IMR-90 (cell line): ENCODE measurements around the gene IBA57. TPM values are rescaled to one million over a fixed set of nuclear protein-coding genes. Genes with fewer than 3 reads are reported as not detected.
"Not testable (repeated sequence)": the region's sequence is repeated elsewhere in the genome, so short reads cannot be mapped to it uniquely, and the experiment has no call there.

Experiments used
- ATAC-seq: fragments of 200-7000 bp; cut with Tn5 transposase; 2 replicates; pipeline ENCODE4 v1.9.1; 2020; ENCODE audit warnings: low read depth, mild to moderate bottlenecking, moderate library complexity
- BruUV-seq: library from RNA; stranded (reverse); fragments of 400-500 nt; replicated peaks from 2 replicates; lab custom pipeline; 2021; lab: Mats Ljungman, UMichigan
- CTCF ChIA-PET: fragments of 300-600 bp; formaldehyde crosslinking; extraction: SDS; loops from one replicate; lab custom pipeline; 2021; ENCODE audit warnings: antibody characterized with exemption; lab: Yijun Ruan, JAX
- POLR2A ChIA-PET: fragments of 300-600 bp; sonication (Branson Sonifier 250); formaldehyde crosslinking; loops from one replicate; lab custom pipeline; 2022; ENCODE audit warnings: antibody characterized with exemption; ENCODE audit not compliant: unreplicated experiment; lab: Charles Lee
- DNase-seq: peaks from one replicate; pipeline ENCODE4 v3.0.0; 2013
- H2AFZ ChIP-seq: replicated peaks from 2 replicates; pipeline ENCODE3; 2013; ENCODE audit warnings: low read length, mild to moderate bottlenecking; ENCODE audit not compliant: poor library complexity
- H2AK5ac ChIP-seq: 2 replicates; pipeline ENCODE4 v1.6.1; 2013; ENCODE audit warnings: low read depth, low read length, inconsistent platforms
- H2AK9ac ChIP-seq: replicated peaks from 2 replicates; pipeline ENCODE3; 2013; ENCODE audit warnings: mild to moderate bottlenecking, low read depth, low read length, moderate library complexity; ENCODE audit not compliant: poor library complexity
- H2BK120ac ChIP-seq: 2 replicates; pipeline ENCODE4 v1.6.1; 2013; ENCODE audit warnings: low read depth, low read length, inconsistent platforms
- H2BK15ac ChIP-seq: 3 replicates; pipeline ENCODE4 v1.6.1; 2013; ENCODE audit warnings: low read depth, low read length, inconsistent platforms
- H2BK20ac ChIP-seq: 2 replicates; pipeline ENCODE4 v1.6.1; 2013; ENCODE audit warnings: low read depth, mild to moderate bottlenecking, inconsistent platforms, low read length, moderate library complexity
- H2BK5ac ChIP-seq: 2 replicates; pipeline ENCODE4 v1.6.1; 2013; ENCODE audit warnings: mild to moderate bottlenecking, low read depth, low read length, inconsistent platforms; ENCODE audit not compliant: poor library complexity, severe bottlenecking
- H3K14ac ChIP-seq: replicated peaks from 2 replicates; pipeline ENCODE4 v1.6.1; 2013; ENCODE audit warnings: low read depth, low read length, inconsistent platforms
- H3K18ac ChIP-seq: 2 replicates; pipeline ENCODE4 v1.6.1; 2013; ENCODE audit warnings: low read depth, low read length, control low read depth
- H3K23ac ChIP-seq: 2 replicates; pipeline ENCODE4 v1.6.1; 2013; ENCODE audit warnings: low read depth, low read length, inconsistent platforms
- H3K27ac ChIP-seq: 2 replicates; pipeline ENCODE4 v1.5.1; 2013; ENCODE audit warnings: mild to moderate bottlenecking, control low read depth, low read length; ENCODE audit not compliant: insufficient read depth
- H3K27me3 ChIP-seq: 2 replicates; pipeline ENCODE4 v1.6.1; 2013; ENCODE audit warnings: low read length; ENCODE audit not compliant: control insufficient read depth, insufficient read depth
- H3K36me3 ChIP-seq: 2 replicates; pipeline ENCODE4 v1.6.1; 2013; ENCODE audit warnings: low read length, mixed read lengths; ENCODE audit not compliant: control insufficient read depth, insufficient read depth
- H3K4ac ChIP-seq: 2 replicates; pipeline ENCODE4 v1.6.1; 2013; ENCODE audit warnings: low read depth, low read length, inconsistent platforms
- H3K4me1 ChIP-seq: 2 replicates; pipeline ENCODE4 v1.6.1; 2013; ENCODE audit warnings: low read length, mixed read lengths; ENCODE audit not compliant: control insufficient read depth, insufficient read depth
- H3K4me2 ChIP-seq: 2 replicates; pipeline ENCODE4 v1.6.1; 2013; ENCODE audit warnings: low read depth, mild to moderate bottlenecking, control low read depth, low read length, moderate library complexity
- H3K4me3 ChIP-seq: 2 replicates; pipeline ENCODE4 v1.5.1; 2013; ENCODE audit warnings: low read depth, mild to moderate bottlenecking, control low read depth, low read length, moderate library complexity; ENCODE audit not compliant: insufficient read depth
- H3K56ac ChIP-seq: 2 replicates; pipeline ENCODE4 v1.6.1; 2013; ENCODE audit warnings: low read length, inconsistent platforms; ENCODE audit not compliant: insufficient read depth; ENCODE audit errors: extremely low read depth
- H3K79me1 ChIP-seq, 2 experiments: 2 replicates each; pipeline ENCODE4 v1.6.1; 2013; ENCODE audit warnings: low read length in 2 of 2, inconsistent platforms in 1 of 2, low read depth in 1 of 2
- H3K9ac ChIP-seq: 2 replicates; pipeline ENCODE4 v1.6.1; 2013; ENCODE audit warnings: low read depth, low read length, control low read depth
- H3K9me1 ChIP-seq: 2 replicates; pipeline ENCODE4 v1.6.1; 2013; ENCODE audit warnings: low read length, inconsistent platforms; ENCODE audit not compliant: insufficient read depth
- H3K9me3 ChIP-seq: 2 replicates; pipeline ENCODE4 v1.6.1; 2013; ENCODE audit warnings: low read length; ENCODE audit not compliant: control insufficient read depth, insufficient read depth
- H4K20me1 ChIP-seq: 2 replicates; pipeline ENCODE4 v1.6.1; 2013; ENCODE audit warnings: low read length, inconsistent platforms; ENCODE audit not compliant: insufficient read depth
- H4K5ac ChIP-seq: 2 replicates; pipeline ENCODE4 v1.6.1; 2013; ENCODE audit warnings: mild to moderate bottlenecking, low read depth, low read length, control low read depth
- H4K8ac ChIP-seq, 2 experiments: 2 replicates each; pipeline ENCODE4 v1.6.1; 2013; ENCODE audit warnings: low read depth in 2 of 2, low read length in 2 of 2, control low read depth in 1 of 2, inconsistent platforms in 1 of 2
- H4K91ac ChIP-seq: 2 replicates; pipeline ENCODE4 v1.6.1; 2013; ENCODE audit warnings: low read depth, low read length, inconsistent platforms; ENCODE audit not compliant: insufficient read depth
- RCOR1 ChIP-seq: IDR thresholded peaks from 2 replicates; pipeline ENCODE4 v1.6.1; 2012; ENCODE audit warnings: mild to moderate bottlenecking, low read length, improper control_type of control experiment; ENCODE audit not compliant: insufficient replicate concordance
- WGBS, 2 experiments: methylation state at CpG; one replicate each; pipeline versions ENCODE4 v1.1.5 to v1.1.7; 2013; ENCODE audit warnings: missing lambda C conversion rate in 2 of 2; ENCODE audit not compliant: insufficient read length in 1 of 2; ENCODE audit errors: extremely low coverage in 2 of 2; 5-methylcytosine and 5-hydroxymethylcytosine counted together
- dilution Hi-C: fragments of 300-500 bp; cut with HindIII; formaldehyde crosslinking; loops from one replicate; pipeline ENCODE4 v1.14.3; 2018; ENCODE audit warnings: low sequenced_read_pairs; ENCODE audit not compliant: unreplicated experiment
- in situ Hi-C: fragments of 300-500 bp; cut with MboI; formaldehyde crosslinking; loops from 3 replicates; pipeline ENCODE4 v1.14.3; 2019; ENCODE audit warnings: low sequenced_read_pairs, inconsistent platforms, mixed read lengths
- intact Hi-C: fragments of 100-400 bp; cut with micrococcal nuclease; formaldehyde crosslinking; loops from 2 replicates; pipeline ENCODE4 v1.10.0; 2022
- polyA plus RNA-seq, 3 experiments: library from polyadenylated mRNA; depleted of rRNA; stranded (reverse); fragments of >200 nt; gene quantifications; 2 replicates each; pipeline ENCODE4 v1.2.3, GENCODE V29; 2012; ENCODE audit warnings: low replicate concordance in 1 of 3
- total RNA-seq: library from RNA; depleted of rRNA; stranded (reverse); fragments of >200 nt; gene quantifications from 2 replicates; pipeline ENCODE4 v1.2.3, GENCODE V29; 2012

IBA57 gene
- total and polyA plus RNA-seq, 2 of the 4 experiments (the other 2 are of a cell fraction), result 2.0 to 2.6 TPM

DNA sequence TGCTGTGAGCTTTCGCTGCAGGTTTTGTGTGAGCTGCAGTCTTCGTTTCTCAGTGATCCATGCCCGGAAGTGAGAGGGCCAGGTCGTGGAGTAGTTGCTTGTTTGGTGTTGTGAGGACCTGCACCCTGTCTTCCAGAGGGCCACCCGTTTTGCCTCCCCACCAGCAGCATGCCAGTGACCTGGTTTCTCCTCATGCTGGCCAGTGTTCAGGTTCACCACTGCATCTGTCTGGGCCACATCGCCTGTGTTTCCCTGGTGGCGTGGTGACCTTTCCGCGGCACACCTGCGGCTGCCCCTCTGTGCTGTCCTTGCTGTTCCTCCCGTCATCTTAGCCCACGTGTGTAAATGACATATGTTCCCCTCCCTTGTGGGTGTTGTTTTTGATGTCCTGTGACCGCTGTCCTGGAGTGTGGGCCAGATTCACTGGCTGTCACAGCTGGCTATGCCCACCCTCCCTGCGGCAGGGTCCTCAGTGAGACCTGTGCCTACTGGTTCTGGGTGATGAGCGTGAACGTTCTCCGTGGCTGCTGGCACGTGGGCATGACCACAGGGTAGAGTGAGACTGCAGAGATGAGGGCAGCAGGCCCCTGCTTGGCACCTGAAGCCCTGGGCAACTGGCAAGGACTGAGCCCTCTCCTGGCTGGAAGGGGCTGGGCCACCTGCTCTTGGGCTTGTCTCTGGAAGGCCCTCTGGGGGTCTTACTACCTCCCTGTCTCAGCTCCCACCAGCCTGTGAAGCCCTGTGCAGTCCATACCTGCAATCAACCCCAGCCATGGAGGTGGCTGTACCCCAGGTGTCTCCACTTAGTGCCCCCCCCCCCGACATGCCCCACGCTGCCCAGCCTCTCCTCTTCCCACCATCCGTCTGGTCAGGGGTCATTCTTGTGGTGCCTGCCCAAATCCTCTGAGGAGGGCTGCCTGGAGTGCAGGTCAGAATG, 7.3 kb downstream of the IBA57 start (continued):
- no peak for TF ChIP-seq RCOR1

DNA sequence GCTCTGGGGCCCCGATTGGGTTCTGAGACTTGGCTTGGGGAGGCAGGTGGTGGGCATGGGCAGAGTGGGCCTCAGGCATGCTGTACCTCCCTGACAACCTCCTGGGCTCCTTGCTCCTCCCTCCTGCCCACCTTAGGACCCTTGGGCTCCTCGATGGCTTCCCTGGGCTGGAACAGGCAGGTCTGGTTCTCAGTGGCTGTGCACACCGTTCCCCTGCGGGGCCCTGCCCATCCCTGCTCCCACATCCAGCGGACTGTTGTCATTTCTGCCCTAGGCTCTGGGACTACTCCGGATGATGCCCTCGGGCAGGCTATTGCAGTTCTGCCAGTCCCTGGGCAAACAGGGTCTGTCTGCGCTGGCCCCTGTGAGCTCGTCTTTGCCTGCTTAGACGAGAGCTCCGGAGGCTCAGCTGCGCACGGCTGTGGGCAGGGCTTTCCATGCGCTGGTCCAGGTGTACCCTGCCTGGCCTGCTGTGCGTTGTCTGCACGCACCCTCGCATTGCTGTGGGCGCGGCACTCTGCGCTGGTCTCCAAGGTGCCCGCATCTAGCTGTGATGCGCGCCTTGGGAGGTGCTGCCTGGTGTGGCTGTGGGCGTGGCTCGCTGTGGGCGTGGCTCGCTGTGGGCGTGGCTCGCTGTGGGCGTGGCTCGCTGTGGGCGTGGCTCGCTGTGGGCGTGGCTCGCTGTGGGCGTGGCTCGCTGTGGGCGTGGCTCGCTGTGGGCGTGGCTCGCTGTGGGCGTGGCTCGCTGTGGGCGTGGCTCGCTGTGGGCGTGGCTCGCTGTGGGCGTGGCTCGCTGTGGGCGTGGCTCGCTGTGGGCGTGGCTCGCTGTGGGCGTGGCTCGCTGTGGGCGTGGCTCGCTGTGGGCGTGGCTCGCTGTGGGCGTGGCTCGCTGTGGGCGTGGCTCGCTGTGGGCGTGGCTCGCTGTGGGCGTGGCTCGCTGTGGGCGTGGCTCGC, 8.2 kb downstream of the IBA57 start:
- H3K9me3 ChIP-seq, H3K23ac ChIP-seq, dilution Hi-C loops, H3K4me3 ChIP-seq, H3K4me2 ChIP-seq, H3K36me3 ChIP-seq, H3K27me3 ChIP-seq, intact Hi-C loops, H3K27ac ChIP-seq, H2BK120ac ChIP-seq, H4K8ac ChIP-seq, DNase-seq, H3K9ac ChIP-seq, H3K18ac ChIP-seq, H3K4me1 ChIP-seq, H3K4ac ChIP-seq, H3K56ac ChIP-seq, BruUV-seq, H3K14ac ChIP-seq, POLR2A ChIA-PET, CTCF ChIA-PET, H4K91ac ChIP-seq, H2BK5ac ChIP-seq, in situ Hi-C loops, H3K9me1 ChIP-seq, H2BK15ac ChIP-seq: not testable (repeated sequence)
- H2BK20ac ChIP-seq, result peak overlapping the region; percentile 35; the same call in 1 of the 2 replicates
- ATAC-seq, result peak; percentile 24; the same call in 1 of the 2 replicates
- peak overlapping the region; percentile 55 for H2AK9ac ChIP-seq
- peaks cover 9 to 49% of the 10 kb centered on the region in 2 experiments for H3K79me1 ChIP-seq
- WGBS, 2 experiments, result 84% methylated on average over 14 of the region's 69 CpGs; no CpG with 5 or more reads in 1 of the 2 experiments
- 0 out of 2 replicates have a peak overlapping the region, but pooled peaks have one; percentile 19 for H4K5ac ChIP-seq
- peak overlapping the region; percentile 63 for H2AFZ ChIP-seq
- peaks cover 11% of the 10 kb centered on the region for H4K20me1 ChIP-seq
- peak overlapping the region; percentile 73; the same call in 1 of the 2 replicates for H2AK5ac ChIP-seq
